HCT116 (cell line): ENCODE results near the gene LURAP1L. TPM values are rescaled to one million over a fixed set of nuclear protein-coding genes. Genes with fewer than 3 reads are reported as not detected.

Experiments used
- ATAC-seq: fragments of 200-7000 bp; cut with Tn5 transposase; 2 replicates; pipeline ENCODE4 v1.9.1; 2020; ENCODE audit warnings: mild to moderate bottlenecking, moderate library complexity
- Bru-seq: library from RNA; stranded (reverse); fragments of 400-500 nt; gene quantifications from one replicate; lab custom pipeline; 2021; lab: Mats Ljungman, UMichigan
- BruChase-seq, 2 experiments: library from RNA; stranded (reverse); fragments of 400-500 nt; gene quantifications; one replicate each; lab custom pipeline; 2021; lab: Mats Ljungman, UMichigan
- BruUV-seq: library from RNA; stranded (reverse); fragments of 400-500 nt; replicated peaks from 2 replicates; lab custom pipeline; 2021; lab: Mats Ljungman, UMichigan
- CTCF ChIA-PET: fragments of 300-600 bp; sonication (Branson Sonifier 250); formaldehyde crosslinking; loops from one replicate; lab custom pipeline; 2021; ENCODE audit warnings: antibody characterized with exemption; lab: Charles Lee
- POLR2A ChIA-PET: fragments of 300-600, 350-600 bp; sonication (Branson Sonifier 250); formaldehyde crosslinking; loops from one replicate; lab custom pipeline; 2021; ENCODE audit warnings: antibody characterized with exemption; lab: Charles Lee
- RAD21 ChIA-PET, 2 experiments: fragments of 300-600 bp; sonication (Branson Sonifier 250); formaldehyde crosslinking; loops; one replicate each; lab custom pipeline; 2023; ENCODE audit warnings: low total read pairs in 2 of 2; ENCODE audit not compliant: uncharacterized antibody in 2 of 2, unreplicated experiment in 2 of 2, low non-redundant PET in 1 of 2; lab: Charles Lee
- DNase-seq: peaks from one replicate; pipeline ENCODE4 v3.0.0-alpha.2; 2010; ENCODE audit warnings: low read depth, low spot score
- H2AFZ ChIP-seq: fragments of 200-600 bp; shearing (Covaris generic), sonication (generic); 2 replicates; pipeline ENCODE4 v1.6.1; 2017; ENCODE audit warnings: low read depth, mixed run types, mixed read lengths, antibody characterized with exemption, low read length; ENCODE audit not compliant: poor library complexity, severe bottlenecking
- H3K27ac ChIP-seq: 2 replicates; pipeline ENCODE4 v1.5.1; 2012; ENCODE audit warnings: low read depth, low read length
- H3K27me3 ChIP-seq: fragments of 200-600 bp; sonication (generic); 2 replicates; pipeline ENCODE4 v1.6.1; 2016; ENCODE audit warnings: mixed run types, low read length, mixed read lengths; ENCODE audit not compliant: insufficient read depth
- H3K36me3 ChIP-seq, 2 experiments: fragments of 200-500 bp in 1 of 2; fragments of 200-600 bp in 1 of 2; sonication (Bioruptor generic) in 1 of 2; sonication (generic) in 1 of 2; 2 replicates each; pipeline versions ENCODE4 v1.5.1 to v1.6.1; 2014 to 2016; ENCODE audit warnings: low read length in 2 of 2, inconsistent platforms in 1 of 2, mixed read lengths in 1 of 2, mixed run types in 1 of 2; ENCODE audit not compliant: insufficient read depth in 2 of 2, control insufficient read depth in 1 of 2
- H3K4me1 ChIP-seq, 2 experiments: fragments of 200-600 bp in 1 of 2; sonication (generic) in 1 of 2; 2 replicates each; pipeline versions ENCODE4 v1.5.1 to v1.6.1; 2012 to 2017; ENCODE audit warnings: low read length in 2 of 2, inconsistent platforms in 1 of 2, mild to moderate bottlenecking in 1 of 2, mixed read lengths in 1 of 2, mixed run types in 1 of 2, moderate library complexity in 1 of 2; ENCODE audit not compliant: insufficient read depth in 2 of 2, control insufficient read depth in 1 of 2
- H3K4me2 ChIP-seq: fragments of 200-600 bp; sonication (generic); 2 replicates; pipeline ENCODE4 v1.6.1; 2017; ENCODE audit warnings: mixed run types, low read length, mixed read lengths
- H3K4me3 ChIP-seq, 2 experiments: fragments of 200-600 bp in 1 of 2; sonication (generic) in 1 of 2; replicated peaks in 1 of 2; 2 replicates each; pipeline ENCODE4 v1.5.1; 2011 to 2016; ENCODE audit warnings: low read length in 2 of 2, control low read depth in 1 of 2, low read depth in 1 of 2, mild to moderate bottlenecking in 1 of 2, mixed read lengths in 1 of 2, mixed run types in 1 of 2
- H3K79me2 ChIP-seq: fragments of 200-600 bp; sonication (generic); 2 replicates; pipeline ENCODE4 v1.6.1; 2017; ENCODE audit warnings: mild to moderate bottlenecking, mixed run types, low read length, moderate library complexity, mixed read lengths; ENCODE audit not compliant: insufficient read depth
- H3K9ac ChIP-seq: fragments of 200-600 bp; sonication (generic); 2 replicates; pipeline ENCODE4 v1.6.1; 2016; ENCODE audit warnings: low read length, mixed read lengths
- H3K9me2 ChIP-seq: fragments of 200-600 bp; sonication (generic), shearing (Covaris generic); 2 replicates; pipeline ENCODE4 v1.6.1; 2017; ENCODE audit warnings: mixed run types, mild to moderate bottlenecking, moderate library complexity; ENCODE audit not compliant: insufficient read depth
- H3K9me3 ChIP-seq, 2 experiments: fragments of 200-500 bp in 1 of 2; fragments of 200-600 bp in 1 of 2; sonication (Bioruptor generic) in 1 of 2; sonication (generic) in 1 of 2; 2 replicates each; pipeline ENCODE4 v1.6.1; 2014 to 2017; ENCODE audit warnings: low read length in 2 of 2, mixed read lengths in 2 of 2, inconsistent platforms in 1 of 2, low read depth in 1 of 2, mild to moderate bottlenecking in 1 of 2, mixed run types in 1 of 2, moderate library complexity in 1 of 2; ENCODE audit not compliant: control insufficient read depth in 1 of 2, insufficient read depth in 1 of 2
- H4K20me1 ChIP-seq: fragments of 200-600 bp; sonication (generic), shearing (Covaris generic); 2 replicates; pipeline ENCODE4 v1.6.1; 2017; ENCODE audit warnings: mixed run types, mild to moderate bottlenecking, moderate library complexity; ENCODE audit not compliant: insufficient read depth
- POLR2A ChIP-seq: IDR thresholded peaks from 2 replicates; pipeline ENCODE4 v1.7.0; 2011; ENCODE audit warnings: borderline replicate concordance; ENCODE audit not compliant: insufficient read depth, insufficient read length; ENCODE audit errors: extremely low read depth
- POLR2AphosphoS5 ChIP-seq: IDR thresholded peaks from 2 replicates; pipeline ENCODE4 v1.6.1; 2011; ENCODE audit warnings: mild to moderate bottlenecking, low read depth, low read length, moderate library complexity
- RAD21 ChIP-seq: IDR thresholded peaks from 2 replicates; pipeline ENCODE4 v1.6.1; 2012; ENCODE audit warnings: low read depth, mild to moderate bottlenecking
- SP1 ChIP-seq: IDR thresholded peaks from 2 replicates; pipeline ENCODE4 v1.6.1; 2012; ENCODE audit warnings: low read depth
- YY1 ChIP-seq: IDR thresholded peaks from 2 replicates; pipeline ENCODE4 v1.6.1; 2011; ENCODE audit warnings: low read length, low read depth, moderate library complexity, mild to moderate bottlenecking; ENCODE audit not compliant: insufficient replicate concordance; ENCODE audit errors: extremely low read depth
- intact Hi-C: fragments of 100-400 bp; cut with micrococcal nuclease; formaldehyde crosslinking; loops from 2 replicates; pipeline ENCODE4 v1.10.0; 2022
- long read RNA-seq: library from polyadenylated mRNA; unstranded; transcript quantifications from one replicate; pipeline ENCODE4 v2.0.0, GENCODE V29; 2021; ENCODE audit not compliant: unreplicated experiment
- polyA plus RNA-seq: library from polyadenylated mRNA; unstranded; fragments of >200 nt; gene quantifications from 2 replicates; pipeline ENCODE4 v1.2.1, GENCODE V29; 2012; ENCODE audit warnings: missing spikeins
- total RNA-seq: library from RNA; stranded (reverse); gene quantifications from one replicate; pipeline ENCODE4 v1.2.1, GENCODE V29; 2021; ENCODE audit not compliant: unreplicated experiment
- TF ChIP-seq, protein P1 (sequence below): IDR thresholded peaks from 2 replicates; pipeline ENCODE4 v1.6.1; 2012

Gene LURAP1L, protein sequence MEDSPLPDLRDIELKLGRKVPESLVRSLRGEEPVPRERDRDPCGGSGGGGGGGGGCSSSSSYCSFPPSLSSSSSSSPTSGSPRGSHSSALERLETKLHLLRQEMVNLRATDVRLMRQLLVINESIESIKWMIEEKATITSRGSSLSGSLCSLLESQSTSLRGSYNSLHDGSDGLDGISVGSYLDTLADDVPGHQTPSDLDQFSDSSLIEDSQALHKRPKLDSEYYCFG
- total RNA-seq (13.3 TPM), Bru-seq, nascent RNA (percentile 98 among the genes with signal in this experiment), BruChase-seq, experiment 1, labeled RNA remaining after a 6-hour chase (percentile 64 among the genes with signal in this experiment), BruChase-seq, experiment 2, labeled RNA remaining after a 2-hour chase (percentile 84 among the genes with signal in this experiment)
- polyA plus RNA-seq, result 24.9 and 29.0 TPM in 2 replicates
- long read RNA-seq, transcript LURAP1L-201 (2 exons, 1,753 nt), result major isoform, 24 of 39 reads
- long read RNA-seq, partial matches to known transcripts, result 3 of 39 reads
- long read RNA-seq, other reads (novel, unspliced or antisense), result 10 of 39 reads

DNA sequence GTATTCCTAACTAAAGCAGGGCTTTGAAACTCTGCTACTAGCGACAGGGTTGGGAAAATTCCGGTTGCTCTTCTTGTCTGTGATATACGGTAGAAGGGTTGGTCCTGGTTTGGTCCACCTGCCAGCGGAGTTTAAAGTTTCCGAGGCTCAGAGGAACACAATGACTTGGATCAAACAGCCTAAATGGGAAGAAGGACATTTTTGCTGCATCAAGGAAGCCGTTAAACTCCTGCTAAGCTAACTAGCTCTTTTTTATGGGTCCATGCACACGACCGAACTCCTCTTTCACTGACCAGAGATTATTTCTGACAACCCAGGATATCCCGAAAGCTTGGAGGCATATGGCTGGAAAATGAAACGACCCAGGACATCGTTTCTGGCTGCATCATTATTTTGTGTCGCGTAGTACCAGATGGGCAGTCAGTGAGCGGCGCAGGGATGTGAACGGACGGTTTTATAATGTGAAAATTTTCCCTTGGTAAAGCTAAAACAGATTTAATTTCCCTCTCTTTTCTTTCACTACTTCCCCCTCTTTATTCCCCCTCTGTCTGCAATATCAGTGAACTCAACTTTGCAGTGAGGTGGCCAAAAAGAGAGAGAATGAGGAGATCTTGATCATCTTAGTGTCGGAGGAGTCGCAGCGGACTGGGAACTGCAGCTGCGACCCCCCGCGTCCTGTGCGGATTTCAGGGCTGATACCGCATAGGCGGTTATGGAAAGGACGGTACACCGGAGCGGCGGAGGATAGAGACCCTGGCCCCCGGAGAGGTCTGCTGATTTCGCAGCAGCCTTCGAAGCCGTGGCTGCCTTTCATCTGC, at the start of gene LURAP1L:
TSS of gene LURAP1L (plus strand) at position 160 of the 818 bp plus-strand sequence. CDS start 696 bp downstream, outside the sequence.
- no peaks in the 10 kb centered on the region for H3K79me2 ChIP-seq
- no peaks in the 10 kb centered on the region for H4K20me1 ChIP-seq
- CTCF ChIA-PET, result interaction anchor here (1.0 to 2.5 kb wide), 4 partner anchors 23 to 50 kb away, joined by 3 to 10 read pairs (median 6); no protein-coding TSS in a partner anchor
- peak within 1 kb of the TSS; percentile 97 for H2AFZ ChIP-seq
- RAD21 ChIA-PET, result interaction anchor here (0.6 to 1.6 kb wide), 2 partner anchors 110 to 1216 kb away, joined by 3 to 4 read pairs; no protein-coding TSS in a partner anchor
- peaks cover 0 to 22% of the 10 kb centered on the region in 2 experiments; a peak in 2 of 4 replicates for H3K4me1 ChIP-seq
- H3K36me3 ChIP-seq, result no peaks in the 10 kb centered on the region
- peak within 1 kb of the TSS; percentile 66 for H3K27ac ChIP-seq
- ATAC-seq (peak; percentile 52), DNase-seq (peak; percentile 70)
- H3K9ac ChIP-seq, result peak within 1 kb of the TSS; percentile 58
- peak within 1 kb of the TSS; percentile 100 for H3K4me2 ChIP-seq
- TF ChIP-seq YY1, result peak; percentile 78
- TF ChIP-seq SP1, result peak; percentile 35
- peak; percentile 92 for TF ChIP-seq POLR2AphosphoS5
- no peak for TF ChIP-seq POLR2A
- no peak for TF ChIP-seq RAD21
- TF ChIP-seq, protein P1, sequence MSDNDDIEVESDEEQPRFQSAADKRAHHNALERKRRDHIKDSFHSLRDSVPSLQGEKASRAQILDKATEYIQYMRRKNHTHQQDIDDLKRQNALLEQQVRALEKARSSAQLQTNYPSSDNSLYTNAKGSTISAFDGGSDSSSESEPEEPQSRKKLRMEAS, result peak; percentile 43; the same call in 1 of the 2 replicates
- POLR2A ChIA-PET, result interaction anchor here (1.2 to 3.4 kb wide), 7 partner anchors 10 to 47 kb away, joined by 3 to 21 read pairs (median 10); no protein-coding TSS in a partner anchor
- H3K4me3 ChIP-seq, result peak within 1 kb of the TSS; percentile 75 to 82
- no peaks in the 10 kb centered on the region for H3K9me3 ChIP-seq
- no peaks in the 10 kb centered on the region for H3K9me2 ChIP-seq
- no peaks in the 10 kb centered on the region for H3K27me3 ChIP-seq
- intact Hi-C loops, result loop anchor here (5.0 kb wide), 1 partner anchor 107 kb away; no protein-coding TSS in a partner anchor
- TSS peak; percentile 88 for BruUV-seq
